AG09319 (cell line): ENCODE measurements around the gene MKRN1.

Experiments used
- DNase-seq: peaks from one replicate; pipeline ENCODE4 v3.0.0-alpha.2; 2010; ENCODE audit warnings: low read depth; ENCODE audit errors: extremely low read depth
- TF ChIP-seq, protein P1 (sequence below): IDR thresholded peaks from 2 replicates; pipeline ENCODE4 v1.5.1; 2011; ENCODE audit warnings: low read depth, mild to moderate bottlenecking, inconsistent platforms, low read length, moderate library complexity

Gene MKRN1

DNA sequence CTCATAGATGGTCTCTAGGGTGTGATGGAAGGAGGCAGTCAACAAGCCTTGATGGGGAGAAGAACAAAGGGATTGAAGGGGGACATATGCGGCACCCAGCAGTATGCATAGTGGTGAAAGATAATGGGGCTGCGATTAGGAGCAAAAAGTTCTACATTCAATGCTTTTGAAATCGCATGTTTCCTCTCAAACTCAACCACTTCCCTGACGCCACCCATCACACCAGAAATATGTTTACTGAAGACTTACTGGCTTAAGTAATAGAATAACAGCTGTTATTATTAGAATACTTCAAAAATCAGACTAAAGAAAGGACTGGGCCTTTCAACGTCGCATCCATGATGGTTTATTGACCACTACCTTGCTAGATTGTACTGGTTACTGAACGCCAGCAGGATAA lies 31.5 kb downstream of the MKRN1 start:
- DNase-seq: no peak
- TF ChIP-seq, protein P1, sequence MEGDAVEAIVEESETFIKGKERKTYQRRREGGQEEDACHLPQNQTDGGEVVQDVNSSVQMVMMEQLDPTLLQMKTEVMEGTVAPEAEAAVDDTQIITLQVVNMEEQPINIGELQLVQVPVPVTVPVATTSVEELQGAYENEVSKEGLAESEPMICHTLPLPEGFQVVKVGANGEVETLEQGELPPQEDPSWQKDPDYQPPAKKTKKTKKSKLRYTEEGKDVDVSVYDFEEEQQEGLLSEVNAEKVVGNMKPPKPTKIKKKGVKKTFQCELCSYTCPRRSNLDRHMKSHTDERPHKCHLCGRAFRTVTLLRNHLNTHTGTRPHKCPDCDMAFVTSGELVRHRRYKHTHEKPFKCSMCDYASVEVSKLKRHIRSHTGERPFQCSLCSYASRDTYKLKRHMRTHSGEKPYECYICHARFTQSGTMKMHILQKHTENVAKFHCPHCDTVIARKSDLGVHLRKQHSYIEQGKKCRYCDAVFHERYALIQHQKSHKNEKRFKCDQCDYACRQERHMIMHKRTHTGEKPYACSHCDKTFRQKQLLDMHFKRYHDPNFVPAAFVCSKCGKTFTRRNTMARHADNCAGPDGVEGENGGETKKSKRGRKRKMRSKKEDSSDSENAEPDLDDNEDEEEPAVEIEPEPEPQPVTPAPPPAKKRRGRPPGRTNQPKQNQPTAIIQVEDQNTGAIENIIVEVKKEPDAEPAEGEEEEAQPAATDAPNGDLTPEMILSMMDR: no peak

DNA sequence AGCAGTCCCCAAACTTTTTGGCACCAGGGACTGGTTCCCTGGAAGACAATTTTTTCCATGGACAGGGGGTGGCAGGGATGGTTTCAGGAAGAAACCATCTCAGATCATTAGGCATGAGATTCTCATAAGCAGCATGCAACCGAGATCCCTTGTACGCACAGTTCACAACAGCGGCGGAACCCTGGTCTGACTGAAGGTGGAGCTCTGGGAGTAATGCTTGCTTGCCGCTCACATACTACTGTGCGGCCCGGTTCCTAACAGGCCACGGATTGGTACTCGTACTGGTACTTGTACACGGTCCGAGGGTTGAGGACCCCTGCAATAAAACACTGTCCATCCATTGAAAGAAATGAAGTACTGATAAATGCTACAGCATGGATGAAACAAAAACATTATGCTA lies 32.8 kb downstream of the MKRN1 start:
- TF ChIP-seq, protein P1: no peak
- DNase-seq: no peak

GRCh38 chr7:140441519-140441918 lies 37.8 kb downstream of the MKRN1 start:
- DNase-seq: no peak
- TF ChIP-seq, protein P1: no peak

- TF ChIP-seq, protein P1: no peak
- DNase-seq: no peak
Measured at GRCh38 chr7:140440593-140440992, 38.7 kb downstream of the MKRN1 start.

GRCh38 chr7:140439359-140439758 lies 39.9 kb downstream of the MKRN1 start:
- TF ChIP-seq, protein P1: no peak
- no peak for DNase-seq

DNA sequence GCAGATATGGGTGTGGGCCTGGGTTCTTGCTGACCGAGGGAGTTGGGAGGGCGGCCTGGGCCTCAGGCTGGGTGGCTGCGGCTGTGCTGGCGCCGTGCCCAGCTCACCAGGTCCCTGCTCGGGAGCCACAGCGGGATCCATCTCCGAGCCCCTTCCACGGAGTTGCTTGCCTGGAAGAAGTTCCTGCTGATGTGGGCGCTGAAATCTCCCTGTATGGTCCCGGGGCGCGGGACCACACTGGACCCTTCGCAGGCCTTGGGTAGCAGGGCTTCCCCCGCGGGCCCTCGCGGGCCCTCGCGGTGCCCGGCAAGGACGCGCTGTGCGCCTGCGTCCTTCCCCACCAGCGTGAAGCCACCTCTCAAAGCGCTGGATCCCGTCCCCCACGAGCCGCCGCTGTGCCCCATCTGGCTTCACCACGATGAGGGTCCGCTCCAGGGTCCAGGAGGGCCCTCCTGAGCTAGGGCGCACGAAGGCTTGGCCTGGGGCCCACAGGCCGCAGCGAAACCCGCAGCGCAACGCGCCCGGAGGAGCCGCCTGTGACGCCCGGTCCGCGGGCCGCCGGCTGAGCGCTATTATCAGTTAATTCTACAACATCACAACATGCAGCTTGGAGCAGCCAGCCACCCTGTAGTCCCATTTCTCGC lies 43.9 kb downstream of the MKRN1 start:
- TF ChIP-seq, protein P1: no peak
- DNase-seq: no peak

GRCh38 chr7:140433396-140433795 lies 45.9 kb downstream of the MKRN1 start:
- no peak for DNase-seq
- TF ChIP-seq, protein P1: no peak
